Left ventricle myocardium inferior (tissue), 1 donor: ENCODE data around the gene FNDC10. TPM values are rescaled to one million over a fixed set of nuclear protein-coding genes. Genes with fewer than 3 reads are reported as not detected.
"Not testable (repeated sequence)": the region's sequence is repeated elsewhere in the genome, so short reads cannot be mapped to it uniquely, and the experiment has no call there.

Experiments
- DNase-seq: peaks from one replicate; pipeline ENCODE4 v3.0.0-alpha.2; 2020
- H3K27ac ChIP-seq: fragments of 200-600 bp; replicated peaks from 2 replicates; pipeline ENCODE4 v1.8.0; 2021
- H3K27me3 ChIP-seq: fragments of 200-600 bp; 2 replicates; pipeline ENCODE4 v1.8.0; 2021; ENCODE audit warnings: low read depth
- H3K36me3 ChIP-seq: fragments of 200-600 bp; 2 replicates; pipeline ENCODE4 v1.8.0; 2021
- H3K4me1 ChIP-seq: fragments of 200-600 bp; 2 replicates; pipeline ENCODE4 v1.8.0; 2021
- H3K4me3 ChIP-seq: fragments of 200-600 bp; 2 replicates; pipeline ENCODE4 v1.8.0; 2021; ENCODE audit warnings: mild to moderate bottlenecking, moderate library complexity
- H3K9me3 ChIP-seq: fragments of 200-600 bp; replicated peaks from 2 replicates; pipeline ENCODE4 v1.8.0; 2021
- CTCF ChIP-seq: fragments of 200-600 bp; IDR thresholded peaks from 2 replicates; pipeline ENCODE4 v1.8.0; 2021; ENCODE audit warnings: antibody characterized with exemption, mild to moderate bottlenecking, borderline replicate concordance
- intact Hi-C: fragments of 100-400 bp; cut with micrococcal nuclease; formaldehyde crosslinking; loops from one replicate; pipeline ENCODE4 v1.11.0; 2022
- total RNA-seq: library from RNA; stranded (reverse); fragmentation: NEBNext Ultra II Directional; extraction: Animal tissue kit (Norgen Biotek cat#: 25700); gene quantifications from one replicate; pipeline ENCODE4 v1.2.1, GENCODE V29; 2021
- donor health status: DM: no; HTN: yes; CAD: no; lungs with severe emphysema.

Gene FNDC10
- total RNA-seq, 1 donor from 2014 or later: 3.6 TPM

- DNase-seq, H3K9me3 ChIP-seq, H3K4me3 ChIP-seq, H3K27ac ChIP-seq, intact Hi-C loops: not testable (repeated sequence)
- Histone ChIP-seq H3K36me3 (peaks cover 26% of the 10 kb centered on the region), H3K27me3 (peaks cover 33% of the 10 kb centered on the region), H3K4me1 (peaks cover 21% of the 10 kb centered on the region)
These were observed 33.5 kb upstream of the FNDC10 start for GRCh38 chr1:1633409-1633808.

- Histone ChIP-seq H3K36me3 (peaks cover 34% of the 10 kb centered on the region), H3K4me3 (peak within 1 kb of the TSS; percentile 57), H3K4me1 (peaks cover 21% of the 10 kb centered on the region), H3K27me3 (peaks cover 34% of the 10 kb centered on the region), H3K9me3 (no peaks in the 10 kb centered on the region), H3K27ac (peak within 1 kb of the TSS; percentile 84)
- no peak for TF ChIP-seq CTCF
- peak; percentile 26 for DNase-seq
- intact Hi-C loops: no loop called here
These were observed 32.0 kb upstream of the FNDC10 start, which contains the start of gene MMP23B for GRCh38 chr1:1631782-1632420. TSS of gene MMP23B (plus strand) at chr1:1632173. CDS start at chr1:1632219, 46 bp downstream.

GRCh38 chr1:1630965-1631781 is 31.2 kb upstream of the FNDC10 start:
- TF ChIP-seq CTCF: no peak
- H3K36me3 ChIP-seq: peaks cover 31% of the 10 kb centered on the region
- peak overlapping the region; percentile 84 for H3K27ac ChIP-seq
- peak overlapping the region; percentile 57 for H3K4me3 ChIP-seq
- DNase-seq: peak; percentile 83
- peaks cover 34% of the 10 kb centered on the region for H3K27me3 ChIP-seq
- H3K4me1 ChIP-seq: peaks cover 25% of the 10 kb centered on the region
- H3K9me3 ChIP-seq: no peaks in the 10 kb centered on the region
- intact Hi-C loops: no loop called here

- H3K4me3 ChIP-seq: peak overlapping the region; percentile 57
- H3K9me3 ChIP-seq: no peaks in the 10 kb centered on the region
- intact Hi-C loops: no loop called here
- H3K27me3 ChIP-seq: peaks cover 34% of the 10 kb centered on the region
- peaks cover 31% of the 10 kb centered on the region for H3K36me3 ChIP-seq
- peak overlapping the region; percentile 84 for H3K27ac ChIP-seq
- DNase-seq: peak; percentile 69
- H3K4me1 ChIP-seq: peaks cover 31% of the 10 kb centered on the region
- no peak for TF ChIP-seq CTCF
These were observed 30.4 kb upstream of the FNDC10 start for GRCh38 chr1:1630191-1630964.

- no peak for TF ChIP-seq CTCF
- Histone ChIP-seq H3K4me1 (peaks cover 39% of the 10 kb centered on the region), H3K9me3 (no peaks in the 10 kb centered on the region), H3K27me3 (peaks cover 34% of the 10 kb centered on the region), H3K36me3 (peaks cover 31% of the 10 kb centered on the region), H3K27ac (no peak overlapping the region), H3K4me3 (no peak overlapping the region)
- no peak for DNase-seq
- intact Hi-C loops: no loop called here
These were observed 29.7 kb upstream of the FNDC10 start for GRCh38 chr1:1629430-1630190.
